HL-60 (cell line): ENCODE measurements around the gene DDX21.

Experiments
- DNase-seq, 2 experiments: peaks; one replicate each; pipeline ENCODE4 v3.0.0-alpha.2; 2010 to 2020; ENCODE audit warnings: low read depth in 1 of 2, low spot score in 1 of 2
- H3K27ac ChIP-seq: fragments of 250-450 bp; sonication (Bioruptor Pico); replicated peaks from 2 replicates; pipeline ENCODE4 v1.5.1; 2020; ENCODE audit warnings: mild to moderate bottlenecking, moderate library complexity
- H3K27me3 ChIP-seq: fragments of 250-450 bp; sonication (Bioruptor Pico); 2 replicates; pipeline ENCODE4 v1.5.1; 2021; ENCODE audit warnings: mild to moderate bottlenecking, moderate library complexity; ENCODE audit not compliant: insufficient read depth, poor library complexity, severe bottlenecking
- H3K4me3 ChIP-seq: replicated peaks from 2 replicates; pipeline ENCODE4 v1.5.1; 2011; ENCODE audit warnings: mild to moderate bottlenecking, control low read depth, low read length; ENCODE audit not compliant: insufficient read depth
- GABPA ChIP-seq: IDR thresholded peaks from 2 replicates; pipeline ENCODE4 v1.6.1; 2012; ENCODE audit warnings: low read depth
- POLR2AphosphoS5 ChIP-seq: IDR thresholded peaks from 2 replicates; pipeline ENCODE4 v1.6.1; 2012; ENCODE audit warnings: low read depth
- SPI1 ChIP-seq: IDR thresholded peaks from 2 replicates; pipeline ENCODE4 v1.6.1; 2012; ENCODE audit warnings: low read depth, mild to moderate bottlenecking, borderline replicate concordance
- TF ChIP-seq, protein P1 (sequence below): IDR thresholded peaks from one replicate; pipeline ENCODE4 v1.5.1; 2011; ENCODE audit warnings: low read length, control low read depth, inconsistent platforms; ENCODE audit not compliant: insufficient read depth
- TF ChIP-seq, protein P2 (sequence below): IDR thresholded peaks from 2 replicates; pipeline ENCODE4 v1.6.1; 2012; ENCODE audit warnings: low read depth; ENCODE audit not compliant: insufficient replicate concordance

DDX21 gene

DNA sequence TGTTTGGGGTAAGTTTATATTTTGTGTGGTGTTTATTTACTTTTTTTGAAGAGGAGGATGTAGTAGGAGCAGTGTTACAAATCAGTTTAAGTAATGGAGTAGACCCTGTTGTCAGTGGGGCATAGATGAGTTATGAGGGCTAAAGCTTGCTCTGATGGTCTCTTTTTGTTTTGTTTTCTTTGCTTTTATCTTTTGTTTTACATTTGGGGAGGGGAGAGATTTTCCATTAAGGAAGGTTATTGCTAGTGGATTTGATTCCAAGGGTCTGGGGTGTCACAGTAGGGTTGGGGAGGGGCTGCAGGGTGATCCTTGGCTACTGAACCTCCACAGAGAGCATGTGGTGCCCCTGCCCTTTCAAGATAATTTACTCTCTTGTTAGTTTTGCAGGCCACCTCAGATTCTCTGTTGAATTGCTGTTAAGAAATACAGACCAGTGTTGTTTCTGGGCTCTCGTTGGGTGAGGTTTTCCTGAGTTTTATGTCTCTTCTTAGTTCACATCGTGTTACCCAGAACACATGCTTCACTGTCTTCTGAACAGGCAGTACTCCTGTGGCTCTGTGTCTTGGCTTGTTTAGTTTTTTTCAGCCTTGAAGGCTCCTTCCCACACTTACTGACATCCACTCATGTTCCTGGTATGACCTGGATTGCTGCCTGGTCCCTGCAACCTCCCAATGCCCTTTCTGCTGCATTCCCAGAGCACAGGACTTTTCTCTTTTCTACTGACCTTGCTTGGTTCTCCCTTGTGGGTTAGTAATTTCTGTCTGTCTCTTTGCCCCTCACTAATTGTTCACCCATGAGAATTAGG is 36.9 kb downstream of the DDX21 start:
- DNase-seq, result no peak

DNA sequence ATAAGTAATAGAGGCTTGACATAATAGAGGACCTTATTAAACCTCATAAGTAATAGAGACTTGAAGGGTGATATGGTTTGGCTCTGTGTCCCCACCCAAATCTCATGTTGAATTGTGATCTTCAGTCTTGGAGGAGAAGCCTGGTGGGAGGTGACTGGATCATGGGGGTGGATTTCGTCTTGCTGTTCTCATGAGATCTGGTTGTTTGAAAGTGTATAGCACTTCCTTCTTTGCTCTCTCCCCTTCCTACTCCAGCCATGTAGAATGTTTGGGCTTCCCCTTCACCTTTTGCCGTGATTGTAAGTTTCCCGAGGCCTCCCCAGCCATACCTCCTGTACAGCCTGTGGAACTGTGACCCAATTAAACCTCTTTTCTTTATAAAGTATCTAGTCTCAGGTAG is 41.2 kb downstream of the DDX21 start:
- TF ChIP-seq POLR2AphosphoS5 (no peak), GABPA (no peak), SPI1 (peak; percentile 83)
- TF ChIP-seq, protein P1, sequence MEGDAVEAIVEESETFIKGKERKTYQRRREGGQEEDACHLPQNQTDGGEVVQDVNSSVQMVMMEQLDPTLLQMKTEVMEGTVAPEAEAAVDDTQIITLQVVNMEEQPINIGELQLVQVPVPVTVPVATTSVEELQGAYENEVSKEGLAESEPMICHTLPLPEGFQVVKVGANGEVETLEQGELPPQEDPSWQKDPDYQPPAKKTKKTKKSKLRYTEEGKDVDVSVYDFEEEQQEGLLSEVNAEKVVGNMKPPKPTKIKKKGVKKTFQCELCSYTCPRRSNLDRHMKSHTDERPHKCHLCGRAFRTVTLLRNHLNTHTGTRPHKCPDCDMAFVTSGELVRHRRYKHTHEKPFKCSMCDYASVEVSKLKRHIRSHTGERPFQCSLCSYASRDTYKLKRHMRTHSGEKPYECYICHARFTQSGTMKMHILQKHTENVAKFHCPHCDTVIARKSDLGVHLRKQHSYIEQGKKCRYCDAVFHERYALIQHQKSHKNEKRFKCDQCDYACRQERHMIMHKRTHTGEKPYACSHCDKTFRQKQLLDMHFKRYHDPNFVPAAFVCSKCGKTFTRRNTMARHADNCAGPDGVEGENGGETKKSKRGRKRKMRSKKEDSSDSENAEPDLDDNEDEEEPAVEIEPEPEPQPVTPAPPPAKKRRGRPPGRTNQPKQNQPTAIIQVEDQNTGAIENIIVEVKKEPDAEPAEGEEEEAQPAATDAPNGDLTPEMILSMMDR, result no peak
- TF ChIP-seq, protein P2, sequence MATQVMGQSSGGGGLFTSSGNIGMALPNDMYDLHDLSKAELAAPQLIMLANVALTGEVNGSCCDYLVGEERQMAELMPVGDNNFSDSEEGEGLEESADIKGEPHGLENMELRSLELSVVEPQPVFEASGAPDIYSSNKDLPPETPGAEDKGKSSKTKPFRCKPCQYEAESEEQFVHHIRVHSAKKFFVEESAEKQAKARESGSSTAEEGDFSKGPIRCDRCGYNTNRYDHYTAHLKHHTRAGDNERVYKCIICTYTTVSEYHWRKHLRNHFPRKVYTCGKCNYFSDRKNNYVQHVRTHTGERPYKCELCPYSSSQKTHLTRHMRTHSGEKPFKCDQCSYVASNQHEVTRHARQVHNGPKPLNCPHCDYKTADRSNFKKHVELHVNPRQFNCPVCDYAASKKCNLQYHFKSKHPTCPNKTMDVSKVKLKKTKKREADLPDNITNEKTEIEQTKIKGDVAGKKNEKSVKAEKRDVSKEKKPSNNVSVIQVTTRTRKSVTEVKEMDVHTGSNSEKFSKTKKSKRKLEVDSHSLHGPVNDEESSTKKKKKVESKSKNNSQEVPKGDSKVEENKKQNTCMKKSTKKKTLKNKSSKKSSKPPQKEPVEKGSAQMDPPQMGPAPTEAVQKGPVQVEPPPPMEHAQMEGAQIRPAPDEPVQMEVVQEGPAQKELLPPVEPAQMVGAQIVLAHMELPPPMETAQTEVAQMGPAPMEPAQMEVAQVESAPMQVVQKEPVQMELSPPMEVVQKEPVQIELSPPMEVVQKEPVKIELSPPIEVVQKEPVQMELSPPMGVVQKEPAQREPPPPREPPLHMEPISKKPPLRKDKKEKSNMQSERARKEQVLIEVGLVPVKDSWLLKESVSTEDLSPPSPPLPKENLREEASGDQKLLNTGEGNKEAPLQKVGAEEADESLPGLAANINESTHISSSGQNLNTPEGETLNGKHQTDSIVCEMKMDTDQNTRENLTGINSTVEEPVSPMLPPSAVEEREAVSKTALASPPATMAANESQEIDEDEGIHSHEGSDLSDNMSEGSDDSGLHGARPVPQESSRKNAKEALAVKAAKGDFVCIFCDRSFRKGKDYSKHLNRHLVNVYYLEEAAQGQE, result no peak
- DNase-seq, result peak in 1 of 2 experiments; percentile 14
- Histone ChIP-seq H3K4me3 (no peak overlapping the region), H3K27ac (no peak overlapping the region), H3K27me3 (no peaks in the 10 kb centered on the region)

More for the DNA sequence above, 36.9 kb downstream of the DDX21 start:
- TF ChIP-seq, protein P2, result no peak
- TF ChIP-seq POLR2AphosphoS5, result no peak
- TF ChIP-seq, protein P1, result no peak
- no peak for TF ChIP-seq SPI1
- TF ChIP-seq GABPA, result no peak
- Histone ChIP-seq H3K27ac (no peak overlapping the region), H3K27me3 (no peaks in the 10 kb centered on the region), H3K4me3 (no peak overlapping the region)

DNA sequence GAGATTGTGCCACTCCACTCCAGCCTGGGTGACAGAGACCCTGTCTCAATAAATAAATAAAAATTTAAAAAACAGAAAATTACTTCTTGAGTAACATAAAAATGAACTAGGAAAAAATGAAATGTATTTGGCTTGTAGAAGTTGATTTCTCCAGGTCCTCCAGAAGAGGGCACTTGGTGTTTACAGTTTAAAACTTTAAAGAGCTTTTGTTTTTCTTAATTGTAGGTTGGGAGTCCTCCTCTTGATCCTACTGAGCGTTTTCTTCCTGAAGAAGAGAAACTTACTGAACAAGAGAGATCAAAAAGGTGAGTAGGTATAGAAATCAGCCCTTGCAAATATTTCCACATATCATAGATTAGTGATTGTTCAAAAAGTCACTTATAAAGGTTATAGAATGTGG is 48.9 kb downstream of the DDX21 start:
- Histone ChIP-seq H3K27me3 (no peaks in the 10 kb centered on the region), H3K27ac (peak overlapping the region; percentile 41), H3K4me3 (no peak overlapping the region)
- DNase-seq, result peak in 1 of 2 experiments; percentile 36
- TF ChIP-seq, protein P1, result no peak
- TF ChIP-seq POLR2AphosphoS5 (no peak), SPI1 (no peak), GABPA (no peak)
- TF ChIP-seq, protein P2, result no peak
